Measurements from ENCODE around the gene RCAN2.
"Not testable (repeated sequence)": the region's sequence is repeated elsewhere in the genome, so short reads cannot be mapped to it uniquely, and the experiment has no call there.

RCAN2 gene

GRCh38 chr6:46440141-46440540, 51.1 kb downstream of the RCAN2 start:
- DNase-seq (ENCODE audit: low spot score), result no peak

DNA sequence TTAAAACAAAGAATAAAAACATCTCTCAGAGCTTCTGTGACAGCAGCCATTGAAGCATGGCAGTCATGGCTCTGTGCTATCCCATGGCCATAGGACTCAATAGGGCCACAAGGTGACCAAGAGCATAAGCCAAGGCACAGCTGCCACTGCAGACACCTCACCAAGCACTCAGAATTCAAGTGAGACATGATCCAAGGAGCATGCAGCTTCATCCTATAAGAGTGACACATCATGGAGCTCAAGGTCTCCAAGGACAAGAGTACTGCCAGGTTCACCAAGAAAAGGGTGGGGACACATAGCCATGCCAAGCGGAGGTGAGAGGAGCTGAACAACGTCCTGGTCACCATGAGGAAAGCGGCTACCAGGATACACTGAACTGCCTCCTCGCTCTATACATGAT, 53.0 kb downstream of the RCAN2 start:
- no peak for DNase-seq (ENCODE audit: low spot score)

DNA sequence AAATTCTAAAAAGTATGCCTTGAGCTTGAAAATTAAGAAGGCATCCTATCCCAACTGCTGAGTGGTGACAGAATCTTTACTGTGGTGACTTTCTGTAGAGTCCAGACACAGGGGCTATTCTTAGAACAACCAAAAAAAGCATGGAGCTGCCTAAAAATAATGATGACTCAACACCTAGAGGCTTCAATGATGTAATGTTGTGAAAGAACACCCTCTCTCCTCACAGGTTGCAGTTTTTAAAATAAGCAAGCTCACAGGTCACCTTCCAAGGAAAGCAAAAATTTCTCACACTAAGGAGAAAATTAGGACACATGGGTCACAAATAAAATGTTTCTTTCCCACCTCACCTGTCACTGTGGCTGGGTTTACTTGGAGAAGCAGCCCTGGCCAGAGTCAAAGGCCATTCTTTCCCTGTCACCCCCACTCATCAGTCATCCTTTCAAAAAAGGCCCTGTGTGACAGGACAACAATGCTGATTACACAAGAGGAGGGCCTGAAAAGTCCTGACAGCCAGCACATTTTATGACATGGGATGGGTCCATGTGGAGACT, 53.5 kb downstream of the RCAN2 start:
- DNase-seq (ENCODE audit: low spot score), result no peak

DNA sequence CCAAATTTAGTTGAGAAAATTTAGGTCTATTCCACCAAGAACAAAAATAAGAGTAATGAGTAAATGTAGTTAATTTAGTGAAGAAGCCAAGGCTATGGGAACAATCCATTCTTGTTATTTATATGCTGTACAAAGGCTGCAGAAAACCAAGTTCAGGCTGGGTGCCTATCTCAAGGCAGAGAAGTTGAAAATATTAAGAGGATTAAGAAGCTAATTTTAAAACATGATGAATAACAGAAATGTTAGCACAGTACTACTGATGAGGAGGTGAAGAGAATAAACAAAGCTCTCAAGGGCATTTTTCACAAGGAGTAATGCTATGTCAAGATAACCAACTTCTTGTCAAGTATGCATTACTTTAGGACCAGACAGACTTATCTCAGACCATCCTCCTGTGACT, 68.6 kb downstream of the RCAN2 start:
- no peak for DNase-seq (ENCODE audit: low spot score)

GRCh38 chr6:46421939-46422338, 69.3 kb downstream of the RCAN2 start:
- no peak for DNase-seq (ENCODE audit: low spot score)

DNA sequence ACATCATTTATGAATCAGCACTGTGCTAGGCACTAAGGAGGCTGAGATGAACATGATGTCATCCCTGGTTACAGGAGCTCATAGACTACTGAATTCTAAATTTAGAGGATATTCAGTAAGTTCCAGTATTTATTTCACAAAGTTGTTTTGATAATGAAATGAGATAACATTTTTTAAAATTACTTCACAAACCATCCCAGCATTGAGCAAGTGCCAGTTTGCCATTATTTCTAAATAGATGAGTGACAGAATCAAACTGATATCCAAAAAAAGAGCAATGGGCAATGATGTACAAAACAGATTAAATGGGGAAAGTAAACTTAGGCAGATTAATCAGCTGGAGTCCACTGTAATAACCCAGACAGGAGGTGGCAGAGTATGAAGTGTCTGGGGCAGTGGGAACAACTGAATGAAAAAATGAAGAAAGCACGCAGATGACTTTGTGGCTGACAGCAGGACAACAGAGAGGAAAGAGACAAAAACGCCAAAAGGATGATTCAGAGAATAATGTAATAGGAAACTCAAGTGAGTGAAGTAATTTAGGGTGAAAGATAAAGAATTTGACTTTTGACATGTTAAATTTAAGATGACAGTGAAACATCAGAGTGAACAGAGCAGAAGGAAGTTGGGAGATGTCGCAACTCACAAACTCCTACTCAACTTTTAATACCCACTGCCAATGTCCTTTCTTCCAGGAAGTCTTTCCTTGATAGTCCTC, 70.2 kb downstream of the RCAN2 start:
- no peak for DNase-seq (ENCODE audit: low spot score)

GRCh38 chr6:46419576-46420002, 71.7 kb downstream of the RCAN2 start:
- peak; percentile 72 for DNase-seq (ENCODE audit: low spot score)

- no peak for DNase-seq (ENCODE audit: low spot score)
Measured at GRCh38 chr6:46414398-46414797, 76.9 kb downstream of the RCAN2 start.

DNA sequence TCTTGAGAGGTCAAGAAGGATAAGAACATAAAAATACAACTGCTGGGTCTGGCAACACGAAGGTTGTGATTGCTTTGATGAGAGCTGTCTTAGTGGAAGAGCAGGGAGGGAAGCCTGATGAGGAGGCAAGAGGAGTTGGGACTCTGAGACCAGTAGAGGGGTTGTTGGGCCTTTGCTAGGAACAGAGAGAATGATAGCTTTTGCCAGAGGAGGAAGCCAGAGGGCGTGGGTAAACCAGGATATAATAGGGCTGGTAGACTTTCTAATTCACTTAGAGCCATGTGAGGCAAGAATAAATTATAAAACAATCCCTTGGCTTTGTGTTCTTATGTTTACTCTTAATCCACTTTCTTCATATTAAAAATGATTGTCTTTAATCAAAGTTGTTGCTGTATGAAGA, 78.6 kb downstream of the RCAN2 start:
- no peak for DNase-seq (ENCODE audit: low spot score)

GRCh38 chr6:46411456-46412197, 79.6 kb downstream of the RCAN2 start:
- DNase-seq (ENCODE audit: low spot score), result no peak

DNA sequence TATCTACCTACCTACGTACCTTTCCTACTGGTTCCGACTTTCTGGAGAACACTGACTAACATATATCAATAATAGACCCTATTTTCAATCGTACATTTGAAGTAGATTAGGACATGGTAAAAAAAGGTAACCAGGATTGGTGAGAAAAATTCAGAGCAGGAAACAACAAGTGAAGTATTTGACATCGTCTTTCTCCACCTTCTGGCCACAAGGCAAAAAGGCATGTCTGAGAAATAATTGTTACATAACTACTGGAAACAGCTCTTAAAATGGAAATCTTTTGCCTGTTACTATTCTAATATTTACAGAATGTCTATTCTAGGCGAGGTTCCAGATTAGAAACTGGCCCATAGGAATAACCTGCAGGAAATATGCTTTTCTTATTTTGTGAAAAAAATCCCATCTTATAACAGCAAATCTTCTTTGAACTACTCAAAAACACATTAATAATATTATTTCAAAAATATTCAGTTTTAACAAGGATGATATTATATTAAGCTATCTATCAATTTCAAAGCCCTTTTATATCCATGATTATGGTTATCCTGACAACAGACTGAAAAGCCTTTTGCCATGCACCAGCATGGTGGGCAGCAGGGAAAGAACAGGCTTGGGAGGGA, 80.8 kb downstream of the RCAN2 start:
- DNase-seq (ENCODE audit: low spot score), result peak; percentile 55

DNA sequence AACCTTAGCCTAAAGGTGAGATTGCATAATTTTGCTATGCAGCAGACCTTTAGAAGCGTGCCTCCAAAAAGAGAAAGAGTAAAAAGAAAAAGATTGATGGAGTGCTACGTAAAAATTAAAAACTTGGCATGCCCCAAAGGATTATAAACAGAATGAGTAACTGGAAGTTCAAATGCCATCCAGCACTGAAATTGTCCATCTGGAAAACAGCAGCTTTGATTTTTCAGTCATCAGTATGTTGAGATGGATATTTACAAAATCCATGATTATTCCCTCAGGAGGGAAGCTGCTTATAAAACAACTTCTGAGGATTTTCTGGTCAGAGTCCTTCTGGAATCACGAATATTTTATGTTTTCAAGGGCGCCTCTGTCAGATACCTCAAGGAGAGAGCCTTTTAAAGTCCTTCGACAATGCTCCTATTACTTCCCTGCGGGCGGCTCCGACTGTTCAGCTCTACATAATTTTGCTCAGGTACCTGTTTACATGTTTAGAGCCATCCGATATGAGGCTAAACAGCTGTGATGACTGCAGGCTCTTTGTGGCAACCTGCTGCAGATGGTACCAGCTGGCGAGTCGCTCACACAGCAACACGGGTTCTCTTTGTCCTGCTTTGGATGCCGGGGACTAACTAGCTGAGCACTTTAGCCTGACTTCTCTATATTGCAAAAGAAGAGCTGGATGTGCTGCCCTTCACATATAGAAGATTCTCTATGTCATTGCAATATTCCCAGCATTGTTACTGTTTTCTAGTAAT, 83.3 kb downstream of the RCAN2 start:
- DNase-seq (ENCODE audit: low spot score), result no peak

DNA sequence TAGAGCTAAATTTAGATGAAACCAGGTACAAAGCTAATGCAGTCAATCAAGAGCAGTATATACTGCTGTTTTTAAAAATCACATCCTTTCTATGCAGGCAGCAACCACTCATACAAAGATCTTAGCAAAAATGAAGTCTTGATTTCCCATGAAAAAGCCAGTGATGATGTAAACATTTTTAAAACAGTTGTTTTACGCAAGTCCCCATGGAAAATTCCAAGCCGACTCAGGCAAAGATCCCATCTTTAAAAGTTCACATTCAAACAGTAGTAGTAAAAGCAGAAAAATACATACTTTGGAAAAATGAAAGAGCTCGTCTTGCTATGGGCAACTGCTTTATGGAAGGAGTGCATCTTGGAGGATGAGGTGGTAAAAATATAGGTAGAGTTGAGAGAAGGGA, 84.0 kb downstream of the RCAN2 start:
- no peak for DNase-seq (ENCODE audit: low spot score)

- DNase-seq (ENCODE audit: low spot score), result not testable (repeated sequence)
Measured at GRCh38 chr6:46405620-46406180, 85.5 kb downstream of the RCAN2 start.

- no peak for DNase-seq (ENCODE audit: low spot score)
Measured at GRCh38 chr6:46400898-46401297, 90.4 kb downstream of the RCAN2 start.

GRCh38 chr6:46395530-46395929, 95.7 kb downstream of the RCAN2 start:
- no peak for DNase-seq (ENCODE audit: low spot score)

DNA sequence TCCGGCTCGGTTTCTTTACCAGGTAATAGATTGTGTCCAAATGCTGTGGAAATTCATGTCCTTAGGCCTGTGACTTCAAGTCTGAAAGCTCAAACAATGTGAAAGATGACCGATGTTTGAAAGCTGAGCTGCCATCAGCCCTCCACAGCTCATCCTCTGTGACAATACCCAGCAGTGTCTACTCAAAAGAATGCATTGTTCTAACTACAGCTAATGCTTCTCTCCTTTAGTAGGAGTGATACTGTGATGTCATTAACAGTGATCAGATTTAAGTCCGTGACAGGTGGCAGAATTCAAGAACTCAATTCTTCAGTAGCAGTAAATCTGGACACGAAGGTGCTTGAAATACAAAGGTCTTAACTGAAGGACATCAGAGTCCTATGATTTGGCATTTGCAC, 97.3 kb downstream of the RCAN2 start:
- DNase-seq (ENCODE audit: low spot score), result no peak

DNA sequence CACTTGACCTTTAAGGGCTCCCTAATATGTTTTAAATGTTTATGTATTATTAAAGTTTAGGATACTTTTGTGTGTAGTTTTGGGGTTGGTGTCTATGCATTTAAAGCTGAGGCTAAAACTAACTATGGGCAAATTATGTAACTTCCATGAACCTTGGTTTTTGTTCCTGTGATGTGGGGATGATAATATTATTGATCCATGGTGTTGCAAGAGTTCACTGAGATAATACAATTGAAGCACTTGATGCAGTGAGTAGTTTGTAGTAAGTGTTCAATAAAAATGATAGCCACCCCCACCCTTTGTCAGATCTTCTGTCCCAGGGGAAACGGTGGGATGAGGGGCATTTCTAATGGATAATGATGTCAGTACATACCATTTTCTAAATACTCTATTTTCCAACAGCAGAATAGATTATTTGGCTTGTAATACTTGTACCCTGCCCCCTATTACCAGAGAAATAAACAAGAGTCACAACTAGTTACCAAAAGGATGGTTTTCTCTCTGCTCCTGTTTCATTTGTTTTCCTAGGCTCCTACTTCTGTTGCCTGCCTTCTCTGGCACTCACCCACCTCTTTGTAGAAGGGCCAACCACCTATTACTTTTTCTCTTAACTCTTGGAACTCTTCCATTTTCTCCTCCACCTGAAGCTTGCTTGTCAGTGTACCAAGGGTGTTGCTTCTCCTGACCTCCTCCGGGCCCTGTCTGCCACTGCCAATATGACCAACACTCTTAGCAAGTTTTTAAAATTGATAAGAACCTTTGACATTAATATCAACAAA, 97.9 kb downstream of the RCAN2 start:
- no peak for DNase-seq (ENCODE audit: low spot score)

GRCh38 chr6:46392294-46392693, 99.0 kb downstream of the RCAN2 start:
- no peak for DNase-seq (ENCODE audit: low spot score)

DNA sequence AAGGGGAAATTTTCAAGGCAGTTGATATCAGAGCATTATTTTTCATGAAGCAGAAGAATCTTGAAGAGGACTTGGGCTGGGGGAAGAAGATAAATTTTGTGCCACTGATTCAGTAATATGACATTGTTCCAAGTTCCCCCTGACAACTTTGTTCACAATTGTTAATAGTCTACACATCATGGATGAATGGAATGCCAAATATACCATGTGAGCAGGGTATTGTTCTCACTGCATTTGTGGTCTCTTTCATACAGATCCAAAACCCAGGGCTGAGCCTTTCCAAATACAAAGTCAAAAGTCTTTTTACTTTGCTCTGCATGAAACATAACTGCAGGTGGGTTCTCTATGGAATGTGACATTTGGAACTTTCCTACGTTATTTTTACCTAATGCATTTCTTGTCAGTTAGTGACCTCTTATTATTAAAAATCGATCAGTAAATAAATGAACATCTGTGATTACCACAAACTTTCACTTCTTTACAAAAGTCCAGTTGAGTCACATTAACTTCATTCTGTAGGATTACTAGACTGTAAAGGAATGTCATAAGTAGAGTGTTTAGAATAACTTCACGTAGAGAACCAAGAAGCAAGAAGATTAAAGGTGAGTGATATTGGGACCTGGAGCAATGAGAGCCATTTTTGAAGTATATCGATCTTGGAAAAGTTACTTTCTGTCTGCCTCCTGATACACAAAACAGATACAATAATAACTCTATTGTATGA, 100.9 kb downstream of the RCAN2 start:
- DNase-seq (ENCODE audit: low spot score), result no peak

Measured in NAMALWA (cell line).